Type B pancreatic cell (in vitro differentiated cells): ENCODE results near the gene UBE2D2. TPM values are rescaled to one million over a fixed set of nuclear protein-coding genes. Genes with fewer than 3 reads are reported as not detected.

Experiments used
- DNase-seq: peaks from one replicate; pipeline ENCODE4 v3.0.0; 2021; ENCODE audit warnings: mixed read lengths; ENCODE audit not compliant: unreplicated experiment; ENCODE audit errors: extremely low spot score
- H3K27ac Mint-ChIP-seq: 2 replicates; pipeline ENCODE4 v1.8.0; 2021; ENCODE audit warnings: mild to moderate bottlenecking, mixed read lengths
- H3K27me3 Mint-ChIP-seq: 2 replicates; pipeline ENCODE4 v1.8.0; 2021; ENCODE audit warnings: mixed read lengths
- H3K36me3 Mint-ChIP-seq: 2 replicates; pipeline ENCODE4 v1.8.0; 2021; ENCODE audit warnings: mixed read lengths
- H3K4me1 Mint-ChIP-seq: one replicate; pipeline ENCODE4 v1.8.0; 2021; ENCODE audit warnings: mixed read lengths; ENCODE audit not compliant: unreplicated experiment
- H3K4me3 Mint-ChIP-seq: 2 replicates; pipeline ENCODE4 v1.8.0; 2021; ENCODE audit warnings: mild to moderate bottlenecking, mixed read lengths
- H3K9me3 Mint-ChIP-seq: 2 replicates; pipeline ENCODE4 v1.8.0; 2021; ENCODE audit warnings: mixed read lengths
- CTCF ChIP-seq: fragments of 200-600 bp; sonication (generic); conservative IDR thresholded peaks from 2 replicates; pipeline ENCODE4 v1.5.0; 2021; ENCODE audit warnings: antibody characterized with exemption, mild to moderate bottlenecking
- total RNA-seq: library from RNA; stranded (reverse); gene quantifications from 2 replicates; pipeline ENCODE4 v1.2.1, GENCODE V29; 2021; ENCODE audit warnings: low replicate concordance

The UBE2D2 gene
- total RNA-seq, 1 donor from 2014 or later, result 140 TPM

DNA sequence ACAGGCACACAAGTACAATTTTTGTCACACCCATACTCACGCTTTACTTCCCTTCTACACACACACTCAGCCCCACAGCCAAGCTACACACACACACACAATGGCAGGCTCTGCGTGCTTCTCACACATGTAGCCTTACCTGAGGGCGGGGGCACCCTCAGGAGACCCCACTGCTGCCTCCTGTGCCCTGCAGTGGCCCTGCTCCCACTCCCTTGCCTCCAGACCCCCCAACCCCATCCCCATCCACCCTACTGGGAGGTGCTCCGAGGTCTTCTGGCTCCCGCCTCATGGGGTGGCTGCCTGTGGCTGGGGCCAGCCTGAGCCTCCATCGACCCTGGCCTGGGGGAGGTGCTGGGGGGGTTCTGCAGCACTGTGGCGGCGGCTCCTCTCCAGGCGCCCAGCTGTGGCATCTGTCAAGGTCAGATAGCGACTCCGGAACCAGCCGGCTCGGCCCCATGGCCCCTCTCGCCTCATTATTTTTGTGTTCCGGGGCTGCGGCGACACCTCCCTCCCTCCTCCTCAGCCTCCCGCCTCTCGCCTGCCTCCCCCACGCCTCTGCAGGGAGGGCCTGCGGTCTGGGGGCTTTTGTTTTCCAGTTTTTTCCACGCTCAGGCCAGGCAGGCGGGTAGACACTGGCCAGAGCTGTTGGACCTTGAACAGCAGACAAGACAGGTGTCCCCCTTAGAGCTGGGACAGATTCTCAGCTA lies 108.7 kb downstream of the UBE2D2 start:
- H3K4me1 Mint-ChIP-seq, result peaks cover 43% of the 10 kb centered on the region

DNA sequence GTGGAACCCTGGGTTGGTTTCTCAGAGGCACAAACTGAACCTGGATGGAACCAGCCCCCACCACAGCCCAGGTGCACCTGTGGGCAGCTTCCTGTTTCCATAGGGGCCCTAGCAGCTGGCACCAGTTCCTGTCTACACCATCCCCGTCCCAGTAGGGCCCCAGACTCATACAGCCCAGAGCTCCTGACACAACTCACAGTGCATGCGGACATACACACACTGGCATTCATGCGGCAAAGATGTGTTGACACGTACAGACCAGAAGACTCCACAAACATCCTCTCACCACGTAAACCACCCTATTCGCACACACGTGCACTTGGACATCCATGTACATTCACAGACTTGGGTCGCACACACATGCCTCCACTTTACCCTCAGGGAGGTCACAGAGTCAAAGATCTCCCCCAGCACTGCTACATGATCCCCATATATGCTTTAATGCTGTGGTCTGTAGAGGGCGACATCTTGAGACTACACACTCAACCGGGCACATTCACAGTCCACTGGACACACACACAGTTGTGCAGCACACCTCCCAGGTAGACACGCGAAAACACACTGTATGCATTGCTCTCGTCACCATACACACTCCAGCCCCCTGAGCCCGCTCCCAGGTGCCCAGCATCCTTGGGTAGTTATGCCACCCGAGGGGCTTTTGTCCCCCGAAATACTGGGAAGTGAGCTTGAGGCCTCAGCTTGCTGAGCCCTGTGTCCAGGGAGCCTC lies 109.4 kb downstream of the UBE2D2 start:
- Mint-ChIP-seq H3K9me3 (no peaks in the 10 kb centered on the region), H3K4me3 (peak overlapping the region; percentile 70), H3K27me3 (no peaks in the 10 kb centered on the region), H3K36me3 (peaks cover 3% of the 10 kb centered on the region), H3K4me1 (peaks cover 47% of the 10 kb centered on the region), H3K27ac (peak overlapping the region; percentile 78)
- peak; percentile 52 for TF ChIP-seq CTCF
- no peak for DNase-seq

More for the DNA sequence above, 108.7 kb downstream of the UBE2D2 start:
- no peak for TF ChIP-seq CTCF
- Mint-ChIP-seq H3K36me3 (no peaks in the 10 kb centered on the region), H3K9me3 (no peaks in the 10 kb centered on the region), H3K27ac (peak overlapping the region; percentile 78), H3K27me3 (no peaks in the 10 kb centered on the region), H3K4me3 (peak overlapping the region; percentile 70)
- DNase-seq, result no peak

GRCh38 chr5:139671096-139671841 lies 110.1 kb downstream of the UBE2D2 start:
- peaks cover 3% of the 10 kb centered on the region for H3K36me3 Mint-ChIP-seq
- no peak for DNase-seq
- H3K4me1 Mint-ChIP-seq, result peaks cover 47% of the 10 kb centered on the region
- H3K9me3 Mint-ChIP-seq, result no peaks in the 10 kb centered on the region
- no peak for TF ChIP-seq CTCF
- no peak overlapping the region for H3K27ac Mint-ChIP-seq
- peak overlapping the region; percentile 69 for H3K4me3 Mint-ChIP-seq
- no peaks in the 10 kb centered on the region for H3K27me3 Mint-ChIP-seq

DNA sequence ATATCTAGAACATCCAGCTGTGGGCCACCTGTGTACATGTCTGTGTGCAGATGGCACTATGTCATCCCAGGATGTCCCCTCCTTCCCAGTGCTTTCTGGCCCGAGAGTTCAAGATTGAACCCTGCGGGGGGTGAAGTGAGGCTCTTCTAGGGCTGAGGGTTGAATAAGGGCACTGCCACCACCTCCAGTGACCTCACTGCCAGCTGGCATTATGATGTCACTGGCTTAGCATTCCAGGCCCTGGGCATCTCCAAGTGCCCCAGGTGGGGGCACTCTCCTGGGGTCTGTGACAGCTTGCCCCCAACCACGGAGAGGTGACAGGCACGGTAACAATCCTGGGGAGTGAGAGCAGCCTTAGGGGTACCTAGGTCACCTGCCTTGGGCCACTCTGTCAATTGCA lies 114.1 kb downstream of the UBE2D2 start:
- TF ChIP-seq CTCF, result no peak
- no peak for DNase-seq
- H3K27ac Mint-ChIP-seq, result peak overlapping the region; percentile 21
- H3K4me1 Mint-ChIP-seq, result peaks cover 36% of the 10 kb centered on the region
- H3K27me3 Mint-ChIP-seq, result no peaks in the 10 kb centered on the region
- H3K9me3 Mint-ChIP-seq, result no peaks in the 10 kb centered on the region
- peaks cover 8% of the 10 kb centered on the region for H3K36me3 Mint-ChIP-seq
- H3K4me3 Mint-ChIP-seq, result no peak overlapping the region

DNA sequence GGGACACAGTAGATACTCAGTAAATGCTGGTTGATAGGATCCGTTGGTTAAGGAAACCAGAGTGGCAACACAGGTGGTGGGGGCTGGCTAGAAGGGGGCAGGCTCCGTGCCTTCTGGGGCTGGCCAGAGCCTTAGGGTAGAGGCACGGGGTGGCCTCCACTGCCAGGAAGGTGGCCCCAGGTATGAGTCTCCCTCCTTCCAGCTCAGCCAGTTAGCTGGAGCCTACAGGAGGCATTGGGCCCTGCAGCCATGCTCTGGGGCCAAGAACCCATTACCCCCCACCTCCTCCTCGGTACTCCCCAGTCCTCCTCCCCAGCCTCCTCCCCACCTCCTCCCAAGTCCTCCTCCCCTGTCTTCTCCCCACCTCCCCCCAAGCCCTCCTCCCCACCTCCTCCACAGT lies 114.7 kb downstream of the UBE2D2 start:
- Mint-ChIP-seq H3K27me3 (no peaks in the 10 kb centered on the region), H3K27ac (no peak overlapping the region), H3K36me3 (peaks cover 9% of the 10 kb centered on the region), H3K9me3 (no peaks in the 10 kb centered on the region), H3K4me1 (peaks cover 30% of the 10 kb centered on the region), H3K4me3 (no peak overlapping the region)
- peak; percentile 19 for TF ChIP-seq CTCF
- DNase-seq, result no peak
